ENCODE results near the gene USP38.

DNA sequence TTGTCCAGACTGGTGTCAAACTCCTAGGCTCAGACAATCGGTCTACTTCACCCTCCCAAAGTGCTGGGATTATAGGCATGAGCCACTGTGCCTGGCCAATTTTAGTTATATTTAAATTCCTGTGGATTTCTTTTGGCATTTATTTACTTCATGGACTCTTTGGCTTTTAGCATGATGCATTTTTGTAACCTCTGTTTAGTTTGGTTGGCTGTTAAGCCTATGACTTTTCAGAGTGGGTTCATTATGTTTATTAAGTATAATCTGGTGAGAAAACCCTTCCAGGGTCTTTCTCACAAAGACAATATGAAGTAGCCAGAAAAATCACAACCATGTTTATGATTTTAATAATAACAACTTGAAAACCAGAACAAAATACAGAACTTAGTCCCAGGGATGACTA is 49.4 kb downstream of the USP38 start:
- no peak for TF ChIP-seq EP300 (IDR thresholded peaks at IDR 0.05)
- no peak for TF ChIP-seq CTCF (IDR thresholded peaks at IDR 0.05)
